ENCODE measurements around the gene CFAP251.

CFAP251 gene

GRCh38 chr12:121894633-121895032 is 23.8 kb upstream of the CFAP251 start:
- no peak for TF ChIP-seq TCF12 (IDR thresholded peaks at IDR 0.05; ENCODE audit: low read depth)
- TF ChIP-seq, protein P1, sequence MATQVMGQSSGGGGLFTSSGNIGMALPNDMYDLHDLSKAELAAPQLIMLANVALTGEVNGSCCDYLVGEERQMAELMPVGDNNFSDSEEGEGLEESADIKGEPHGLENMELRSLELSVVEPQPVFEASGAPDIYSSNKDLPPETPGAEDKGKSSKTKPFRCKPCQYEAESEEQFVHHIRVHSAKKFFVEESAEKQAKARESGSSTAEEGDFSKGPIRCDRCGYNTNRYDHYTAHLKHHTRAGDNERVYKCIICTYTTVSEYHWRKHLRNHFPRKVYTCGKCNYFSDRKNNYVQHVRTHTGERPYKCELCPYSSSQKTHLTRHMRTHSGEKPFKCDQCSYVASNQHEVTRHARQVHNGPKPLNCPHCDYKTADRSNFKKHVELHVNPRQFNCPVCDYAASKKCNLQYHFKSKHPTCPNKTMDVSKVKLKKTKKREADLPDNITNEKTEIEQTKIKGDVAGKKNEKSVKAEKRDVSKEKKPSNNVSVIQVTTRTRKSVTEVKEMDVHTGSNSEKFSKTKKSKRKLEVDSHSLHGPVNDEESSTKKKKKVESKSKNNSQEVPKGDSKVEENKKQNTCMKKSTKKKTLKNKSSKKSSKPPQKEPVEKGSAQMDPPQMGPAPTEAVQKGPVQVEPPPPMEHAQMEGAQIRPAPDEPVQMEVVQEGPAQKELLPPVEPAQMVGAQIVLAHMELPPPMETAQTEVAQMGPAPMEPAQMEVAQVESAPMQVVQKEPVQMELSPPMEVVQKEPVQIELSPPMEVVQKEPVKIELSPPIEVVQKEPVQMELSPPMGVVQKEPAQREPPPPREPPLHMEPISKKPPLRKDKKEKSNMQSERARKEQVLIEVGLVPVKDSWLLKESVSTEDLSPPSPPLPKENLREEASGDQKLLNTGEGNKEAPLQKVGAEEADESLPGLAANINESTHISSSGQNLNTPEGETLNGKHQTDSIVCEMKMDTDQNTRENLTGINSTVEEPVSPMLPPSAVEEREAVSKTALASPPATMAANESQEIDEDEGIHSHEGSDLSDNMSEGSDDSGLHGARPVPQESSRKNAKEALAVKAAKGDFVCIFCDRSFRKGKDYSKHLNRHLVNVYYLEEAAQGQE (IDR thresholded peaks at IDR 0.05; ENCODE audit: low read depth): no peak
- no peak for TF ChIP-seq FOXM1 (IDR thresholded peaks at IDR 0.05; ENCODE audit: borderline replicate concordance, low read depth)
- no peak for TF ChIP-seq EGR1 (IDR thresholded peaks at IDR 0.05)
- no peak for TF ChIP-seq TEAD4 (IDR thresholded peaks at IDR 0.05)
- TF ChIP-seq YY1 (IDR thresholded peaks at IDR 0.05; ENCODE audit: low read depth): no peak
- no peak for TF ChIP-seq NFIC (IDR thresholded peaks at IDR 0.05)
- TF ChIP-seq CREB1 (IDR thresholded peaks at IDR 0.05; ENCODE audit: low read depth): no peak
- TF ChIP-seq RAD21 (IDR thresholded peaks at IDR 0.05; ENCODE audit: low read depth): no peak
- TF ChIP-seq CEBPB (IDR thresholded peaks at IDR 0.05): no peak
- no peak for TF ChIP-seq TAF1 (IDR thresholded peaks at IDR 0.05; ENCODE audit: low read depth)
- TF ChIP-seq, protein P2, sequence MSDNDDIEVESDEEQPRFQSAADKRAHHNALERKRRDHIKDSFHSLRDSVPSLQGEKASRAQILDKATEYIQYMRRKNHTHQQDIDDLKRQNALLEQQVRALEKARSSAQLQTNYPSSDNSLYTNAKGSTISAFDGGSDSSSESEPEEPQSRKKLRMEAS (IDR thresholded peaks at IDR 0.05): no peak
- no peak for TF ChIP-seq USF1 (IDR thresholded peaks at IDR 0.05)
- no peak for TF ChIP-seq EP300 (IDR thresholded peaks at IDR 0.05; ENCODE audit: borderline replicate concordance)
- TF ChIP-seq ZBTB7A (IDR thresholded peaks at IDR 0.05; ENCODE audit: low read depth): no peak

DNA sequence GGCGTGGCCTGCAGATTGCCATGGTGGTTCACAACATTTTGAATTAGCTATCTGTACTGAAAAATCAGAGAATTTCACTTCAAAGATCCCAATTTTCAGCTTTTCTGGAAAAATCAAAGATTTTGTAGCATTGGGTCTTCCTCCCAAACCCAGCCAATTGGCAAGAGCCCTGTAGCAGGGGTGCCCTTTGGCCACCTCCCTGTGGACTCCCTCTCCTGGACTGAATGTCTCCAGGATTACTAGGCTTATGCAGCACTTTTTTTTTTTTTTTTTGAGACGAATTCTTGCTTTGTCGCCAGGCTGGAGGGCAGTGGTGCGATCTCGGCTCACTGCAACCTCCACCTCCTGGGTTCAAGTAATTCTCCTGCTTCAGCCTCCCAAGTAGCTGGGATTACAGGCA is 20.1 kb upstream of the CFAP251 start:
- no peak for TF ChIP-seq ZBTB7A (IDR thresholded peaks at IDR 0.05; ENCODE audit: low read depth)

DNA sequence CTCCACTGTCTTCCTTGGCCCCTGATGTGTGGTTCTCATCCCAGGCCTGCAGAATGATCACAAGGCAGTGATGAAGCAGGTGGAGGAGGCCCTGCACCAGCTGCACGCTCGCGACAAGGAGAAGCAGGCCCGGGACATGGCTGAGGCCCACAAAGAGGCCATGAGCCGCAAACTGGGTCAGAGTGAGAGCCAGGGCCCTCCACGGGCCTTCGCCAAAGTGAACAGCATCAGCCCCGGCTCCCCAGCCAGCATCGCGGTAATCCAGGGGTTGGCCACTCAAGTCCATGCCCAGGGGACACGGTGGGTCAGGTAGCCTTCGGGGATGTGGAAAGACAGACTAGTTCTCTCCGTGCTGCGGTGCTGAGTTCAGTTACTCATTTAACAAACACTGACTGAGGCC is 18.8 kb upstream of the CFAP251 start:
- no peak for TF ChIP-seq CREB1 (IDR thresholded peaks at IDR 0.05; ENCODE audit: low read depth)
- TF ChIP-seq TEAD4 (IDR thresholded peaks at IDR 0.05): no peak
- no peak for TF ChIP-seq NFIC (IDR thresholded peaks at IDR 0.05)
- TF ChIP-seq USF1 (IDR thresholded peaks at IDR 0.05): no peak
- no peak for TF ChIP-seq FOXM1 (IDR thresholded peaks at IDR 0.05; ENCODE audit: borderline replicate concordance, low read depth)
- TF ChIP-seq RAD21 (IDR thresholded peaks at IDR 0.05; ENCODE audit: low read depth): no peak
- TF ChIP-seq YY1 (IDR thresholded peaks at IDR 0.05; ENCODE audit: low read depth): no peak
- no peak for TF ChIP-seq EP300 (IDR thresholded peaks at IDR 0.05; ENCODE audit: borderline replicate concordance)
- no peak for TF ChIP-seq TAF1 (IDR thresholded peaks at IDR 0.05; ENCODE audit: low read depth)
- TF ChIP-seq ZBTB7A (IDR thresholded peaks at IDR 0.05; ENCODE audit: low read depth): no peak
- TF ChIP-seq, protein P2 (IDR thresholded peaks at IDR 0.05): no peak
- TF ChIP-seq, protein P1 (IDR thresholded peaks at IDR 0.05; ENCODE audit: low read depth): no peak
- TF ChIP-seq CEBPB (IDR thresholded peaks at IDR 0.05): no peak
- TF ChIP-seq EGR1 (IDR thresholded peaks at IDR 0.05): no peak
- no peak for TF ChIP-seq TCF12 (IDR thresholded peaks at IDR 0.05; ENCODE audit: low read depth)

- no peak for TF ChIP-seq CREB1 (IDR thresholded peaks at IDR 0.05; ENCODE audit: low read depth)
- no peak for TF ChIP-seq TAF1 (IDR thresholded peaks at IDR 0.05; ENCODE audit: low read depth)
- TF ChIP-seq RAD21 (IDR thresholded peaks at IDR 0.05; ENCODE audit: low read depth): no peak
- TF ChIP-seq, protein P2 (IDR thresholded peaks at IDR 0.05): no peak
- TF ChIP-seq EP300 (IDR thresholded peaks at IDR 0.05; ENCODE audit: borderline replicate concordance): no peak
- no peak for TF ChIP-seq NFIC (IDR thresholded peaks at IDR 0.05)
These were observed 15.2 kb upstream of the CFAP251 start for GRCh38 chr12:121903202-121903601.

GRCh38 chr12:121905746-121906145 is 12.6 kb upstream of the CFAP251 start:
- no peak for TF ChIP-seq FOXM1 (IDR thresholded peaks at IDR 0.05; ENCODE audit: borderline replicate concordance, low read depth)
- TF ChIP-seq USF1 (IDR thresholded peaks at IDR 0.05): no peak
- TF ChIP-seq CREB1 (IDR thresholded peaks at IDR 0.05; ENCODE audit: low read depth): no peak
- TF ChIP-seq NFIC (IDR thresholded peaks at IDR 0.05): no peak
- TF ChIP-seq CEBPB (IDR thresholded peaks at IDR 0.05): no peak
- TF ChIP-seq, protein P1 (IDR thresholded peaks at IDR 0.05; ENCODE audit: low read depth): no peak
- TF ChIP-seq EP300 (IDR thresholded peaks at IDR 0.05; ENCODE audit: borderline replicate concordance): no peak
- TF ChIP-seq YY1 (IDR thresholded peaks at IDR 0.05; ENCODE audit: low read depth): no peak
- TF ChIP-seq, protein P2 (IDR thresholded peaks at IDR 0.05): no peak
- TF ChIP-seq EGR1 (IDR thresholded peaks at IDR 0.05): no peak
- no peak for TF ChIP-seq ZBTB7A (IDR thresholded peaks at IDR 0.05; ENCODE audit: low read depth)
- TF ChIP-seq TEAD4 (IDR thresholded peaks at IDR 0.05): no peak
- no peak for TF ChIP-seq TAF1 (IDR thresholded peaks at IDR 0.05; ENCODE audit: low read depth)

Data from Ishikawa (cell line).